HepG2 (cell line): ENCODE measurements around the gene AKIP1. TPM values are rescaled to one million over a fixed set of nuclear protein-coding genes. Genes with fewer than 3 reads are reported as not detected.
A peak's percentile ranks its signal among the peaks of the same experiment; 100 is the strongest.

Experiments used
- ARNT ChIP-seq: fragments of 450-650 bp; IDR thresholded peaks from 2 replicates; pipeline ENCODE4 v1.6.1; 2017
- EZH2 ChIP-seq: conservative IDR thresholded peaks from 2 replicates; pipeline ENCODE4 v1.6.1; 2012; ENCODE audit warnings: mild to moderate bottlenecking, low read depth, low read length, moderate library complexity
- GMEB1 ChIP-seq: sonication (generic); formaldehyde crosslinking; IDR thresholded peaks from 2 replicates; pipeline ENCODE4 v1.5.1; 2020; ENCODE audit warnings: missing genetic modification reagents, mild to moderate bottlenecking, borderline replicate concordance
- LCORL ChIP-seq, 2 experiments: fragments of 450-650 bp in 1 of 2; sonication (generic) in 1 of 2; formaldehyde crosslinking in 1 of 2; IDR thresholded peaks; 2 replicates each; pipeline versions ENCODE4 v1.5.0 to v1.6.1; 2017 to 2020; ENCODE audit warnings: antibody characterized with exemption in 1 of 2, missing genetic modification reagents in 1 of 2
- MAFK ChIP-seq, 2 experiments: IDR thresholded peaks in 1 of 2; conservative IDR thresholded peaks in 1 of 2; 2 replicates each; pipeline ENCODE4 v1.6.1; 2011; ENCODE audit warnings: improper control_type of control experiment in 2 of 2, low read length in 2 of 2
- MTF2 ChIP-seq: sonication (generic); formaldehyde crosslinking; IDR thresholded peaks from 2 replicates; pipeline ENCODE4 v1.5.0; 2020; ENCODE audit warnings: missing genetic modification reagents, borderline replicate concordance
- NPAS2 ChIP-seq: sonication (generic); formaldehyde crosslinking; IDR thresholded peaks from 2 replicates; pipeline ENCODE4 v1.8.0; 2022; ENCODE audit warnings: mild to moderate bottlenecking, missing genetic modification reagents, borderline replicate concordance
- SRSF9 ChIP-seq: fragments of 200-400 bp; formaldehyde crosslinking; IDR thresholded peaks from 2 replicates; pipeline ENCODE4 v1.6.1; 2018; ENCODE audit warnings: borderline replicate concordance, mild to moderate bottlenecking, low read depth, low read length; ENCODE audit not compliant: insufficient read depth, poor library complexity, severe bottlenecking
- TAF15 ChIP-seq: fragments of 200-400 bp; formaldehyde crosslinking; IDR thresholded peaks from one replicate; pipeline ENCODE4 v1.6.1; 2018; ENCODE audit warnings: mild to moderate bottlenecking, low read depth, low read length; ENCODE audit not compliant: poor library complexity, severe bottlenecking
- TBP ChIP-seq: sonication (generic); formaldehyde crosslinking; IDR thresholded peaks from 2 replicates; pipeline ENCODE4 v1.5.0; 2020; ENCODE audit warnings: missing genetic modification reagents
- TOE1 ChIP-seq: sonication (generic); formaldehyde crosslinking; IDR thresholded peaks from 2 replicates; pipeline ENCODE4 v1.4.0; 2020; ENCODE audit warnings: mild to moderate bottlenecking, missing genetic modification reagents
- TRIM22 ChIP-seq: fragments of 450-650 bp; IDR thresholded peaks from 2 replicates; pipeline ENCODE4 v1.6.1; 2017
- YEATS4 ChIP-seq: sonication (generic); formaldehyde crosslinking; IDR thresholded peaks from 2 replicates; pipeline ENCODE4 v1.4.0; 2020; ENCODE audit warnings: missing genetic modification reagents, borderline replicate concordance
- ZEB1 ChIP-seq: IDR thresholded peaks from 2 replicates; pipeline ENCODE4 v1.6.1; 2012; ENCODE audit warnings: mild to moderate bottlenecking, low read depth, inconsistent platforms; ENCODE audit not compliant: insufficient replicate concordance
- ZFY ChIP-seq: sonication (generic); formaldehyde crosslinking; IDR thresholded peaks from 2 replicates; pipeline ENCODE4 v1.4.0; 2020; ENCODE audit warnings: missing genetic modification reagents
- ZNF274 ChIP-seq: sonication (generic); formaldehyde crosslinking; IDR thresholded peaks from 2 replicates; pipeline ENCODE4 v1.5.1; 2020; ENCODE audit warnings: mild to moderate bottlenecking, missing genetic modification reagents
- ZNF350 ChIP-seq: sonication (generic); formaldehyde crosslinking; IDR thresholded peaks from 2 replicates; pipeline ENCODE4 v1.4.0; 2020; ENCODE audit warnings: mild to moderate bottlenecking, low read depth, missing genetic modification reagents, borderline replicate concordance
- ZNF430 ChIP-seq: sonication (generic); formaldehyde crosslinking; IDR thresholded peaks from 2 replicates; pipeline ENCODE4 v1.9.0; 2021; ENCODE audit warnings: mild to moderate bottlenecking, missing genetic modification reagents
- ZNF737 ChIP-seq: sonication (generic); formaldehyde crosslinking; IDR thresholded peaks from 2 replicates; pipeline ENCODE4 v1.5.0; 2020; ENCODE audit warnings: missing genetic modification reagents, mild to moderate bottlenecking, borderline replicate concordance
- polyA plus RNA-seq, 8 experiments: library from polyadenylated mRNA; depleted of rRNA in 3 of 8; stranded (reverse) in 7 of 8; unstranded in 1 of 8; fragments of >200 nt; fragmentation: Illumina TruSeq in 4 of 8; extraction: Trizol in 4 of 8; gene quantifications; 2 replicates each; pipeline versions ENCODE4 v1.2.1 to v1.2.3, GENCODE V29; 2011 to 2016; ENCODE audit warnings: low read depth in 4 of 8, missing spikeins in 1 of 8, mixed read lengths in 1 of 8; ENCODE audit not compliant: insufficient read depth in 1 of 8
- total RNA-seq, 5 experiments: library from RNA; depleted of rRNA; stranded (reverse); fragments of >200 nt; fragmentation: Illumina TruSeq; extraction: Trizol; gene quantifications; 2 replicates each; pipeline ENCODE4 v1.2.3, GENCODE V29; 2016; ENCODE audit warnings: low read depth in 1 of 5
- TF ChIP-seq, protein P1 (sequence below): sonication (generic); formaldehyde crosslinking; IDR thresholded peaks from 2 replicates; pipeline ENCODE4 v1.4.0; 2020; ENCODE audit warnings: missing genetic modification reagents
- TF ChIP-seq, protein P2 (sequence below): sonication (generic); formaldehyde crosslinking; IDR thresholded peaks from 2 replicates; pipeline ENCODE4 v1.4.0; 2020; ENCODE audit warnings: mild to moderate bottlenecking, missing genetic modification reagents, borderline replicate concordance

The AKIP1 gene
- total and polyA plus RNA-seq, 2 of the 13 experiments (the other 11 are each of a cell fraction or from before 2014, with no cell fraction given) = 10.0 to 20.3 TPM

DNA sequence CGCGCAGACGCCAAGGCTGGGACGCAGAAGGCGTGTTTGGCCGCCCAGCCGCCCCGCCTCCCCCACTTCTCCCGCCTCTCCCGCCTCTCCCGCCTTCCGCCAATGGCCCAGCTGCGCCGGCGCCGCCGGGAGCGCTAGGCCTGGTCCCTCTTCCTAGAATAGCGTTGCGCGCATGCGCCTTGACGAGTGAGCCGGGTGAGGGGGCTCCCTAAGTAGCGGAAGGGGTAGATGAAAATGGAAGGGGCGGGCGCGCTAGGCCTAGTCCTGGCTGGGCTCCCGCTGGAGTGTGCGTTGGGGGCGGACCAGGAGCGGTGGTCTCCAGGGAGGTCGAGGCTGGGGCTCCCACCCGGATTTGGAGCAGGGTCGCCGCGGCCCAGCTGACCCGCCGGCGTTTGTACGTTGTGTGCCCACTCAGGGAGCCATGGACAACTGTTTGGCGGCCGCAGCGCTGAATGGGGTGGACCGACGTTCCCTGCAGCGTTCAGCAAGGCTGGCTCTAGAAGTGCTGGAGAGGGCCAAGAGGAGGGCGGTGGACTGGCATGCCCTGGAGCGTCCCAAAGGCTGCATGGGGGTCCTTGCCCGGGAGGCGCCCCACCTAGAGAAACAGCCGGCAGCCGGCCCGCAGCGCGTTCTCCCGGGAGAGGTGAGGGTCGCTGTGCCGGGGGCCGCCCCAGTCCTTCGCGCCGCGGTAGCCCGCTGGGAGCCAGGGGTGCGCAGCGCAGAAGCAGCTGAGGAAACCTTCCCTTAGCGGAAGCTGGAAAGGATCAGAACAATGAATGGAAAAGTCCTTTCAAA lies at the start of gene AKIP1 (continued):
- TF ChIP-seq, protein P1, sequence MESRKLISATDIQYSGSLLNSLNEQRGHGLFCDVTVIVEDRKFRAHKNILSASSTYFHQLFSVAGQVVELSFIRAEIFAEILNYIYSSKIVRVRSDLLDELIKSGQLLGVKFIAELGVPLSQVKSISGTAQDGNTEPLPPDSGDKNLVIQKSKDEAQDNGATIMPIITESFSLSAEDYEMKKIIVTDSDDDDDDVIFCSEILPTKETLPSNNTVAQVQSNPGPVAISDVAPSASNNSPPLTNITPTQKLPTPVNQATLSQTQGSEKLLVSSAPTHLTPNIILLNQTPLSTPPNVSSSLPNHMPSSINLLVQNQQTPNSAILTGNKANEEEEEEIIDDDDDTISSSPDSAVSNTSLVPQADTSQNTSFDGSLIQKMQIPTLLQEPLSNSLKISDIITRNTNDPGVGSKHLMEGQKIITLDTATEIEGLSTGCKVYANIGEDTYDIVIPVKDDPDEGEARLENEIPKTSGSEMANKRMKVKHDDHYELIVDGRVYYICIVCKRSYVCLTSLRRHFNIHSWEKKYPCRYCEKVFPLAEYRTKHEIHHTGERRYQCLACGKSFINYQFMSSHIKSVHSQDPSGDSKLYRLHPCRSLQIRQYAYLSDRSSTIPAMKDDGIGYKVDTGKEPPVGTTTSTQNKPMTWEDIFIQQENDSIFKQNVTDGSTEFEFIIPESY (CRISPR knock-in tag) = no peak
- TF ChIP-seq LCORL (IDR thresholded peaks at IDR 0.05) (no peak), LCORL (CRISPR knock-in tag; IDR thresholded peaks at IDR 0.05) (peak; percentile 55; the same call in 1 of the 2 replicates), NPAS2 (CRISPR knock-in tag) (no peak), ZNF350 (CRISPR knock-in tag) (peak; percentile 76), ZFY (CRISPR knock-in tag) (peak; percentile 95), ZNF737 (CRISPR knock-in tag) (no peak), MAFK (conservative IDR thresholded peaks at IDR 0.05 in 1 of 2, IDR thresholded peaks at IDR 0.05 in 1 of 2; ENCODE audit: low read length in 2 of 2) (no peak), MTF2 (no peak), TOE1 (CRISPR knock-in tag) (no peak), ZNF430 (peak; percentile 79; the same call in 1 of the 2 replicates), TAF15 (no peak), YEATS4 (CRISPR knock-in tag) (no peak), SRSF9 (no peak), EZH2 (no peak), ZEB1 (no peak), TBP (CRISPR knock-in tag) (no peak), GMEB1 (CRISPR knock-in tag) (no peak; the same call in 1 of the 2 replicates), ARNT (no peak), TRIM22 (no peak), ZNF274 (CRISPR knock-in tag) (no peak)
- TF ChIP-seq, protein P2, sequence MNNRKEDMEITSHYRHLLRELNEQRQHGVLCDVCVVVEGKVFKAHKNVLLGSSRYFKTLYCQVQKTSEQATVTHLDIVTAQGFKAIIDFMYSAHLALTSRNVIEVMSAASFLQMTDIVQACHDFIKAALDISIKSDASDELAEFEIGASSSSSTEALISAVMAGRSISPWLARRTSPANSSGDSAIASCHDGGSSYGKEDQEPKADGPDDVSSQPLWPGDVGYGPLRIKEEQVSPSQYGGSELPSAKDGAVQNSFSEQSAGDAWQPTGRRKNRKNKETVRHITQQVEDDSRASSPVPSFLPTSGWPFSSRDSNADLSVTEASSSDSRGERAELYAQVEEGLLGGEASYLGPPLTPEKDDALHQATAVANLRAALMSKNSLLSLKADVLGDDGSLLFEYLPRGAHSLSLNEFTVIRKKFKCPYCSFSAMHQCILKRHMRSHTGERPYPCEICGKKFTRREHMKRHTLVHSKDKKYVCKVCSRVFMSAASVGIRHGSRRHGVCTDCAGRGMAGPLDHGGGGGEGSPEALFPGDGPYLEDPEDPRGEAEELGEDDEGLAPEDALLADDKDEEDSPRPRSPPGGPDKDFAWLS = no peak
